ENCODE results near the gene FSCN2.
"Not testable (repeated sequence)": the region's sequence is repeated elsewhere in the genome, so short reads cannot be mapped to it uniquely, and the experiment has no call there.

DNA sequence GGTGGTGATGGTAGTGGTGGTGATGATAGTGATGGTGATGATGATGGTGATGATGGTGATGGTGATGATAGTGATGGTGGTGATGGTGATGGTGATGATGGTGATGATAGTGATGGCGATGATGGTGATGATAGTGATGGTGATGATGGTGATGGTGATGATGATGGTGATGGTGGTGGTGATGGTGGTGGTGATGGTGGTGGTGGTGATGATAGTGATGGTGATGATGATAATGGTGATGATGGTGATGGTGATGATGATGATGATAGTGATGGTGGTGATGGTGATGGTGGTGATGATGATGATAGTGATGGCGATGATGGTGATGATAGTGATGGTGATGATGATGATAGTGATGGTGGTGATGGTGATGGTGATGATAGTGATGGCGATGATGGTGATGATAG lies 3.8 kb downstream of the FSCN2 start:
- TF ChIP-seq, protein P1, sequence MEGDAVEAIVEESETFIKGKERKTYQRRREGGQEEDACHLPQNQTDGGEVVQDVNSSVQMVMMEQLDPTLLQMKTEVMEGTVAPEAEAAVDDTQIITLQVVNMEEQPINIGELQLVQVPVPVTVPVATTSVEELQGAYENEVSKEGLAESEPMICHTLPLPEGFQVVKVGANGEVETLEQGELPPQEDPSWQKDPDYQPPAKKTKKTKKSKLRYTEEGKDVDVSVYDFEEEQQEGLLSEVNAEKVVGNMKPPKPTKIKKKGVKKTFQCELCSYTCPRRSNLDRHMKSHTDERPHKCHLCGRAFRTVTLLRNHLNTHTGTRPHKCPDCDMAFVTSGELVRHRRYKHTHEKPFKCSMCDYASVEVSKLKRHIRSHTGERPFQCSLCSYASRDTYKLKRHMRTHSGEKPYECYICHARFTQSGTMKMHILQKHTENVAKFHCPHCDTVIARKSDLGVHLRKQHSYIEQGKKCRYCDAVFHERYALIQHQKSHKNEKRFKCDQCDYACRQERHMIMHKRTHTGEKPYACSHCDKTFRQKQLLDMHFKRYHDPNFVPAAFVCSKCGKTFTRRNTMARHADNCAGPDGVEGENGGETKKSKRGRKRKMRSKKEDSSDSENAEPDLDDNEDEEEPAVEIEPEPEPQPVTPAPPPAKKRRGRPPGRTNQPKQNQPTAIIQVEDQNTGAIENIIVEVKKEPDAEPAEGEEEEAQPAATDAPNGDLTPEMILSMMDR (conservative IDR thresholded peaks at IDR 0.05; ENCODE audit: low read depth in 2 of 2): not testable (repeated sequence)
- TF ChIP-seq EZH2phosphoT487 (IDR thresholded peaks at IDR 0.05; ENCODE audit: unreplicated experiment); POLR2AphosphoS5 (IDR thresholded peaks at IDR 0.05; ENCODE audit: low read depth); EZH2 (IDR thresholded peaks at IDR 0.05; ENCODE audit: low read depth, unreplicated experiment): not testable (repeated sequence)
